GM21367 (cell line): ENCODE measurements around the gene CUL4A.
"Not testable (repeated sequence)": the region's sequence is repeated elsewhere in the genome, so short reads cannot be mapped to it uniquely, and the experiment has no call there.

ENCODE experiments used
- ATAC-seq: cut with Tn5 transposase; IDR thresholded peaks from one replicate; pipeline ENCODE4 v1.9.1; 2021; ENCODE audit not compliant: unreplicated experiment

Gene CUL4A

DNA sequence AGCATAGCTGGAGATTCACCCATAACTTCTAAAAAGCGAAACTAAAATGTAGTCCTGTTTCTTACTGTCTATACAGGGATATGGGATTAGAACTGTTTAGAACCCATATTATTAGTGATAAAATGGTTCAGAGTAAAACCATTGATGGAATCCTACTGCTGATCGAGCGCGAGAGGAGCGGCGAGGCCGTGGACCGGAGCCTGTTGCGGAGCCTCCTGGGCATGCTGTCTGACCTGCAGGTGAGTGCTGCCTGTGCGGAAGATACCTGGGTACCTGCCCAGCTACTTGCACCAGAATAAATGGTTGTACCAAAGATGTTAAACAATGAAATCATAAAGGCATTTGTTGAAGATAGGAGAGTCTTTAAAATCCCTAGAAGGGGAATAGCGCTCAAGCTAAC, 23.7 kb downstream of the CUL4A start:
- ATAC-seq, result no peak

DNA sequence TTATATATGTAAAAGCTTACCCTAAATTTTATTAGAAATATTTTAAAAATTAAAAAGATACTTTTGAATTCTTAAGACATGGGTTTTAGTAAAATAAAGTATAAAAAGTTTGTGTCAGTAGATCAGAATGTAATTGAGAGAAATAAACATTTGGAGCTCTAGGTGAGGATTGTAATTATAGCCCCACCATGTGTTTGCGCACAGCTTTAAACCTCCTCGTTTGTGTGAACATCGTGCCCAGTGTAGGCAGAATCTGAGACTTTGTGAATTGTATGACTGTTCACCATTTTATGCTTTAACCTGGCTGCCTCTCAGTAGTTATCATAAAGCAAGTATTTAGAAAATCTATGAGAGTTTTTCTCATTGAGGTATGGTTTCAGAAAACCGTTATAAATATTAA, 29.1 kb downstream of the CUL4A start:
- ATAC-seq, result no peak

DNA sequence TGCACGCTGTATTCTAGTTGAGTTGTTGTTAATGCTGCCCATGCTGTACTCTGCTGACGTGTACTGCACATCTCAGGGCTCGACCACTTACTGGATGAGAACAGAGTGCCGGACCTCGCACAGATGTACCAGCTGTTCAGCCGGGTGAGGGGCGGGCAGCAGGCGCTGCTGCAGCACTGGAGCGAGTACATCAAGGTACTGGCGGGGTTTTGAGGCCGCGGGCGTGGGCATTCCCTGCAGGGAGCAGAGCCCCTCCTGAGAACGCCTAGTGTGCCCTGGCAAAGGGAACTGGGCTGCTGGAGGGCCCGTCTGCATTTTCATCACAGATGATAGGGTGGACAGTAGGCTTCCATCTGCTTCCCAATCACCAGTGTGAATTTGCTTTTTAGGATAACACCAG, 29.9 kb downstream of the CUL4A start:
- ATAC-seq, result no peak

DNA sequence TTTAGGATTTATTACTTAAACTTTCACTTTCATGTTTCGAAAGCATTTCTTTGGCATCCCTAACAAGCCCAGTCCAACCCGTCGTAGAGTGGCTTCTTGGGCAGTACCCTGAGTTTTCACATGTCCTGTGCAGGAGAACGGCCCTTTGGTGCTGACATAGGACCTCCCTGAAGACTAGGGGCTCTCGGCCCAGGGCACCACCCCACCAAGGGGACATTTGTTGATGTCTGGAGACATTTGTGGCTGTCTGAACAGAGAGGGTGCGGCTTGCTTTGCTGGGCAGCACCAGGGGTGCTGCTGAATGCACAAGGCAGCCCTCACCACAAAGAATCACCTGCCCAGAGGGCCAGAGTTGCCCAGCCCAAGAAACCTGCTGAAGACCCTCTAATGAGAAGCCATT, 30.6 kb downstream of the CUL4A start:
- ATAC-seq, result no peak

DNA sequence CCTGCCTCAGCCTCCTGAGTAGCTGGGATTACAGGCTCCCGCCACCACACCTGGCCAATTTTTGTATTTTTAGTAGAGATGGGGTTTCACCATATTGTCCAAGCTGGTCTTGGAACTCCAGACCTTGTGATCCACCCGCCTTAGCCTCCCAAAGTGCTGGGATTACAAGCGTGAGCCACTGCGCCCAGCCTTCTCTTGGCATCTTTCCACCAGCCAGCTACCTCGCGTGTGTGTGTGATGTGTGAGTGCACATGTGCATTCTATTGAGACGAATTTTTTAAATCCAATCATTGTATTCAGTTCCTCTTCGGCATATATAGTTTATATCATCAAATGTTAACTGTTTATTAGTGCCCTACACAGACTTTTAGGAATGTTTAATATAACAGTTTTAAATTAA, 32.2 kb downstream of the CUL4A start:
- ATAC-seq, result not testable (repeated sequence)

DNA sequence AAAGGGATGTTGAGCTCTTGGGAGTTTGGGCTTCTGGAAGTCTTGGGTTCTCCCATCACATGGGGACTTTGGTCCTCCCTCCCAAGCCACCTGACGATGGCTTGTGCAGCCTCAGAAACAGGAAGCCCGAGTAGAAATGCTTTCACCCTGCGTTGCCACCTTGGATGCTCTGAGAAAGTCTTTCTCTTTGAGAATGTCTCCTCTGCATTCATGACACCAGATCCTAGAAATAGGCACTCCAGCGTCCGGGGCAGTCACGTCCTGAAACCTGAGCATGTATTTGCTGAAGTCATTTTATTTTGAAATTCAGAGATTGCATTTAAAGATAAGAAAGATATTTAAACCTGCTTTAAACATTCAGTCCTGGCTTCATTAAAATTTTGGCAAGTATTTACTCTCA, 34.4 kb downstream of the CUL4A start:
- ATAC-seq, result no peak

DNA sequence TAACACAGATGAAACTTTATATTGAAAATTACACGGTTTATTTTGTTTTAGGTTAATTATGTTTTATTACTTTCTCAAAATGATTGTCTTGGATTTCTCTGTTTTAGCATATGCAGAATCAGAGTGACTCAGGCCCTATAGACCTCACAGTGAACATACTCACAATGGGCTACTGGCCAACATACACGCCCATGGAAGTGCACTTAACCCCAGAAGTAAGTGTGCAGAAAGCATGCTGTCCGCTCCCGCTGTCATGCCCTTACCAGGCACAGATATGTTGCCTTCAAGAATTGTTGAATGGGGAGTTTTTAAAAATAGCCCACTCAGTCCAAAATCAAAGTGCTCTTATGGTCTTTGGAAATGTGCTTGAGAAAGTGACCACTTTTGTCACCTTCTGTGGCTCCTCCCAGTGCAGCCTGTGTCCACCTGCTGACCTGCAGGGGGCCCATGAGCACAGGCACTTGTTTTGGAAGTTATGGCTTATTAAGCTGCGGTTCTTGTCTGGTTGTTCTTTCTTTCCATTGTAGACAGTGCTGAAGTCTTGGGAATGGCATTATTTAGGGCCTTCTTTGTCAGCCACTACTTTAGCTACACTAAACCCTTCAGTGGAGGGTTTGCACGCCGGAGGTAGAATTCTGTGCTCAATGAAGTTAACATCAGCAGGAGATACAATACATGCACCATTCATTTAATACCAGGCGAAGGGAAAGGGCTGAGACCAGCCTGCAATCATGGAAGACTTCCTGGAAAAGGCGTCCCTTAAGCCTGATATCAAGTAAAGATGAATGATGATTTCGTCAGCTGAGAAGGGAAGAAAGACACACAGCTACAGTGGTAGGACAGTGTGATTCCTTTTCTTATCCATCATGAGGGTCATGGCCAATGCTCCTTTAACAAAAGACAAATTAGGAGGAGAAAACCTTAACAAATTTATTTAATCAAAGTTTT, 36.7 kb downstream of the CUL4A start:
- no peak for ATAC-seq

DNA sequence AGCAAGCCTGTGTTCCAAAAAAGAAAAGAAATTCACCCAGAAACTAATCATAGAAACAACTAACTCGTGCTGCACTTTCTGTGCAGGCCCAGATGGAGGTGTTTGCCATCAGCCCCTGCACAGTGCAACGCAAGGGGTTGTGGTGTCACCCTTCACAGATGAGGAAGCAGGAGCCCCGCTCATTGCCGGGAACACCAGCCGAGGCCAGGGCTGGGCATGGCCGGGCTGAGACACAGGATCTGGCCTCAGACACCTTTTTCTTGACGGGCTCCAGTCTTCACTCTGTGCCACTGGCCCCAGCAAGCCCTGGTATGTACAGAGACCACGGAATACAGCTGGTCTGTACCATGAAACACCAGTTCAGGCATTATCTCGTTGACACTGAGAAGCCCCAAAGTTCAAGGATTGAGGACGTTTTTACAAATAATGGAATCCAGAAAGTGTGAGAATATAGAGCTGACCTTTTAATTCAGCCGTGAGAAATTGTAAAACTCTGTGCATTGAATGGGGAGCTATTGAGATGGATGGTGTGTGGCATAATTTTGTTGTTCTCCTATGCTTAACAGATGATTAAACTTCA, 43.2 kb downstream of the CUL4A start:
- no peak for ATAC-seq

DNA sequence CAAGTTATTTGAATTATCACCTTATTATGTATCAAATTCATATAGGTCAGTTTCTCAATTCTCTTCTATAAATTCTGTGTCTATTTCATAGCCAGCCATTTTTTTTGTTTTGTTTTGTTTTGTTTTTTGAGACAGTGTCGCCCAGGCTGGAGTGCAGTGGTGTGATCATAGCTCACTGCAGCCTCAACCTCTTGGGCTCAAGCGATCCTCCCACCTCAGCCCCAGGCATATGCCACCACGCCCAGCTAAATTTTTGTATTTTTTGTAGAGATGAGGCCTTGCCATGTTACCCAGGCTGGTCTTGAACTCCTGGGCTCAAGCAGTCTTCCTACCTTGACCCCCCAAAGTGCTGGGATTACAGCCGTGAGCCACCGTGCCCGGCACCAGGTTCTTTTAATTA, 48.5 kb downstream of the CUL4A start:
- ATAC-seq, result not testable (repeated sequence)

DNA sequence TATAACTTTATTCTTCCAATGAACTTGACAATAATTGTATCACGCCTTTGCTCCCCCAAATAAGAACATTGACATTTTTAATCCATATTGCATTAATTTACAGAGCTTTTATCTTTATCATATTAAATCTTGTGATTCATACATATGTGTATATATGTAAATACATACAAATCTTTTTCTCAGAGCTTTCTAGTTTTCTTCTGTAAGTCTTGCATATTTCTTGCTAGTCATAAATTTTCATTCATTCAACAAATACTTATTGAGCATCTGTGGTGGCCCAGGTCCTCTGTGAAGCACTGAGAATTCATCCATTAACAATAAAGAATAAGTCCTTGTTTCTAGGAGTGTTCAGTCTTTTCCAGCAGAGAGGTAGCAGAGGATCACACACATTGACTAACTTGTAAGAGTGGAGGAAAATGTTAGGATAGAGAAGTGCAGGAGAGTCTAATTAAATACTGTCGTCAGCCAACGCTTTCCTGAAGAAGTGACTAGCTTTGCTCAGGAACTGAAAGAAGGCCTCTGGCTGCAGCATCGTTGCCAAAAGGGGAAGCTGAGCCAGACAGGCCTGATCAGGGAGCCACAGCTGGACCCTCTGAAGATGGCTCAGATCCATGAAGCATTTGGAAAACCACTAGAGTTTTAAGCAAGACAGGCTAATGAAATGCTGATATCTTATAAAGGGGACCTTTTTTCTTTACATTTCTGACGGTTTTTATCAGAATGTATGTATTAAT, 49.1 kb downstream of the CUL4A start:
- no peak for ATAC-seq

DNA sequence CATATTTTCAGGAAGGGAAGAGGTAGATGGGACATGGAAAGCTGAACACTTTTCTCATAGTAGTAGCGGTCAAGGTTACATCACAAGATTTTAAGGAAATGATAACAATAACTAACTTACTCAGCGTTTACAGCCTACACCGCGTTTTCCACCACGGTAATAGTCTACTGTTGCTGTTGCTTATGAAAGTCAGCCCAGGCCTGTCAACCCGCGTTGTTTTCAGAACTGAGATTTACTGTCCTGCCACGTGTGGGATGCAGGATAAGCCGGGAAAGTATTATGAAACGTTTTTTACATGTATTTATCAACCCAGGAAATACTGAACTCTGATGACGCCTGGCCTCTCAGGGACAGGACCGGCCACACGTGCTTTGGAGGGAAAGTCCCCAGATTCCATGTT, 51.6 kb downstream of the CUL4A start:
- ATAC-seq, result no peak

DNA sequence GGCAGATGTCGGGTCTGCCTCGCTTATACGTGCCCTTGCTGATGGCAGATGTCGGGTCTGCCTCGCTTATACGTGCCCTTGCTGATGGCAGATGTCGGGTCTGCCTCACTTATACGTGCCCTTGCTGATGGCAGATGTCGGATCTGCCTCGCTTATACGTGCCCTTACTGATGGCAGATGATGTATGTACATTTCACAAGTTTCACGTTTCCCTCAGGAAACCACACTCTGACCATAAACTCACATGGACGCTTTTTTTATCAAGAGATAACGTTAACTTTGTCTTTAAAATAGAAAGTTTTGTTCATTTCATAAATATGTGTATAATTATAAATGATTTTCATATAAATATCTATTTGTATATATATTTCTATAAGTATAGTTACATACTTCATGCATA, 53.6 kb downstream of the CUL4A start:
- not testable (repeated sequence) for ATAC-seq

DNA sequence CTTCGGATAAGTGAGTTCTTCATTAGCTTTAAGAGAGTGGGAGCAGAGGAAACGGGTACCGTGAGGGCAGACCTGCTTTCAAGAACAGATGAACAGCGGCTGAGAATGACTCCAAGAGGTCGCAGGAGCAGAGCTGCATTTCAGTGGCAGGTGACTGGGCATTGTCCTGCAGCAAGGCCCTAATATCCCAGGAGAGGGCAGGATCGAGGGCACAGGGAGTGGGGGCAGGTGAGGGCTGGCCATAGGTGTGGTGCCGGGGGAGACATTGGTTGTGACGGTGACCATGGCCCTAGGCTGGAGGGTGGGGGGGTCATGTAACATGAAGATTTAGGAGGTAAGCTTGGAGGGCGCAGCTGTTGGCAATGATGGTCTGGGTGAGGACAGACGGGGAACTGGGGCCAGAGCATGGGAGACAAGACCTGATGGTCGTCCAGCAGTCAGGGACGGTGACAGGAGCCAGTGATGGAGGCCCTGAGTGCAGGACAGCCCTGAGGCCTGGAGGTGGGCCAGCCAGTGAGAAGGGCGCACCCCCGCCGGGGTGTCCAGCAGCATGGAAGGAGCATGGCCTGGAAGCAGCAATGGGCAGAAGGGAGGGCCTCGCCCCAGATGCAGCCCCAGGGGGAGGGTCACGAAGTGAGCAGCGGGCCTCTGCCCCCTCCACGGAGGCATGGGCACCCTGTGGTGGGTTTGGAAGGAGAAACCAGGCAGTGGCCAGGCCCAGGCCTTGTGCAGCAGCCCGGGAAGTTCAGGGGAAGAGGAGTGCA, 58.4 kb downstream of the CUL4A start:
- ATAC-seq, result no peak

DNA sequence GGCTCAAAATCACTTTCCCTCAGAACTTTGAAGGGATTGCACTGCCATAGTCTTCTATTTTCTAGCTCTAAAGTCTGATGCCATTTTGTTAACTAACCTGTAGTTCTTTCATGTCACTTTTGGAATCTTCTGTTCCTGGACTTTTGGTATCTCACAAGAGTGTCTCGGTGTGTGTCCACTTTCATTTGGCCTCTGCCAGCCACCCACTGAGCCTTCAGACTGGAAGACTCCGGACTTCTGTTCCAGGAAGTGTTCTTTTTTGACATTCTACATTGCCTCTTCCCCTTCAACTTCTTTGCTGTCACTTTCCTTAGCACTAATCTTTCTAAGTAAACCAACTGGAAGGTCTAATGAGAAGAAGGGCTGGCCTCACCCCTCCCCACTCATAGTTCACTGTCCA, 62.6 kb downstream of the CUL4A start:
- ATAC-seq, result no peak

DNA sequence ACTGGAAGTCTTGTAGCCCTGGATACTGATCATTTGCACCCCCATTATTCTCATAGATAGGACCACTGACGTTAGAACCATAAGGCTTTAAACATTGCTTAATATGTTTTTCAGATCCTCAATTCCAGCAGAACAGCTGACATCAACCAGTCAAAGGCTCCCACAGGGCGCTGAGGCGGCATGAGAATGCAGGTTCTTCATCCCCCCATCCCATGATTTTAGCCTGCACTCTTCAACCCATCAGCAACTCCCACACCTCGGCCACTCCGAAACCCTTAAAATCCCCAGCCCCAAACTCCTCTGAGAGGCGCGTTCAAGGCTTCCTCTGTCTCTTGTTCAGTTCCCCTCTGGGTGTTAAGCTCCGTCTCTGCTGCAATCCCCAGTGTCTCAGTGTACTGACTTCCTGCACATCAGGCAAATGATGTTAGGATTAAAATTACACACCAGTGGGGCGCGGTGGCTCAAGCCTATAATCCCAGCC, 63.3 kb downstream of the CUL4A start:
- ATAC-seq, result no peak

DNA sequence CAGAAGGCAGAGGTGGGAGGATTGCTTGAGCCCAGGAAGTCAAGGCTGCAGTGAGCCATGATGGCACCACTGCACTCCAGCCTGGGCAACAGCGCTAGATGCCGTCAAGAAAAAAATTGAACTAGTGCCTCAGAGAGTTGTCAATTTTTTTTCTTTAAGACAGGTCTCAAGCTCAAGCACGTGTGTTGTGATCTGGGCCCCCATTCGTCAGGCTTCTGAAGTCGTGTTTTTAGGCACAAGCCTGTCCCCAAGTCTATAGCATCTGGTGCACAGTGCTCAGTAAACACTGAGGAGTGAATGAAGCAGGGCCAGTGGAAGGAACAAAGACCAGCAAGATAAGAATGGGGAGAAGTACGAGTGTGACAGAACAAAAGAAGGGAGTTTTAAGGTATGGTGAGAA, 63.9 kb downstream of the CUL4A start:
- ATAC-seq, result no peak

DNA sequence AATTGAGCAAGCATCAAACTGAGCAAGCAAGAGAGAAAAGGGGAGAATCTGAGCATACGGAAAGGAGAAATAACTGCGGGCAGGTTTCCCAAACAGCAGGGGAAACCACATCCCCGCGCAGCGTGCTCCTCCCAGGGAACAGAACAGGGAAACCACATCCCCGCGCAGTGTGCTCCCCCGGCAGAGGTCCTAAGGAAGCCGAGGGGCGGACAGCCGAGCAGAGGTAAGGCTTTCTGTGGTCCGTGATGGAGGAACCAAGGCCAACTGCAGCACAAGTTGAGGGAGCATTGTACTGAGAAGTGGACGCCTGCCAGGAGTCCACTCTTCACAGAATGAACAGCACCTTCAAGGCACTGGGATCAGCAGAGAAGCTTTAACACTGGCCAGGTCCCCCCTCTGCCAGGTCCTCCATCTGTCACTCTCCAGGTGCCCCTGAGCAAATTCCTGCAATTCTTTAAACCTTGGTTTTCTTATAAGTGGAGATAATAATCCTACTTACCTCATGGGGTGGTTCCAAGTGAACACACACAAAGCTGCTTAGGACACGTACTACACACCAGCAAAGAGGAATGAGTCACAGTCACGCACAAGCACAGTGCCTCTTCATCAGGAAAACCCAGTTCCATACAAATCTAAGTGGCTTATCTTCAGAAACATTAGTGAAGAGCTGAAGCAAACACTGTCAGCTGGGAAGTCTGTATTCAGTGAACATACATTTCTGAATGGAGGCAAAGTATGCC, 64.6 kb downstream of the CUL4A start:
- no peak for ATAC-seq

DNA sequence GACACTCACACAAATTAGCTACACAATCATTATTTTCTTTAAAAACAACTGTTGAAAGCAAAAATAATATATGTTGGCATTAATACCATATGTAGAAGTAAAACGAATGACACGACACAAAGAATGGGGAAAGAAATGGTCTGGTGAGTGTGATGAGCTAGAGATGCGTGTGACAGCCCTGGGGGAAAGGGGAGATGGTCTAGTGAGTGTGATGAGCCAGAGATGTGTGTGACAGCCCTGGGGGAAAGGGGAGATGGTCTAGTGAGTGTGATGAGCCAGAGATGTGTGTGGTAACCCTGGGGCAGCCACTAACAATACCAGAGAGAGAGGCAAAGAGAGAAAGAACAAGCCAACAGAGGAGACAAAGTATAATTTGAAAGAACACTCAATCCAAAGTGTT, 65.3 kb downstream of the CUL4A start:
- ATAC-seq, result no peak

DNA sequence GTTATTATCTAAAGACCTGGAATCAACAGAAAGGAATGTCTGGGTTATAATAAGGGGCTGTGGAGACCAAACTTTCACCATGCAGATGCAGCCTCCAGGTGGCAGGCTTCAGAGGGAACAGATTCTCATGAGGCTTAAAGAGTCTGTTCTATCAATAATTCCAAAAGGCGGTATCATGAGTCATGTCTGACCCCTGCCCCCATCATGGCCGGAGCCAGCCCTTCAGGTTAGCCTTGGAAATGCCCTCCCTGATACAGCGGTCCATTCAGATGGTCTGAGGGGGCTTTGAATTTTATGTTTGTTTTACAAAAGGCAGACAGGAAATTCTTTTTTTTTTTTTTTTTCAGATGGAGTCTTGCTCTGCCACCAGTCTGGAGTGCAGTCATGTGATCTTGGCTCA, 66.0 kb downstream of the CUL4A start:
- no peak for ATAC-seq

DNA sequence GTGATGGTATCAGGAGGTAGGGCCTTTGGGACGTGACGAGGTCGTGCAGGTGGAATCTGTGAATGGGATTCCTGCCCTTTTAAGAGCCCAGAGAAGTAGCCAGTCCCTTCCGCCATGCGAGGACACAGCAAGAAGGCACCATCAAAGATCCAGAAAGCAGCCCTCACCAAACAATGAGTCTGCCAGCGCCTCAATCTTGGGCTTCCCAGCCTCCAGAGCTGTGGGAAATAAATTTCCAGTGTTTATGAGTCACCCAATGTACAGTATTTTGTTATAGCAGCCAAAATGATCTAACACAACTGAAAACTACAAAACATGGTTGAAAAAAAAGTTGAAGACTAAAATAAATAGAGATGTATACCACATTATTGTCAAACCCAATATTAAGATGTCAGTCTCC, 70.7 kb downstream of the CUL4A start:
- ATAC-seq, result no peak
